Esophagus squamous epithelium (tissue), 5 donors: Measurements from ENCODE around the gene IGFBP5. TPM values are rescaled to one million over a fixed set of nuclear protein-coding genes. Genes with fewer than 3 reads are reported as not detected.
A peak's percentile ranks its signal among the peaks of the same experiment; 100 is the strongest.

ENCODE experiments used
- DNase-seq: peaks from one replicate; lab custom pipeline; 2025; lab: John Stamatoyannopoulos, UW
- H3K27ac ChIP-seq, 4 donors: fragments of 200-600 bp; sonication (generic); one replicate each; pipeline ENCODE4 v1.5.1; 2016 to 2019; ENCODE audit warnings: mild to moderate bottlenecking in 1 of 4
- H3K27me3 ChIP-seq, 4 donors: fragments of 200-600 bp; sonication (generic); 1 replicate in 3 of 4; 2 replicates in 1 of 4; pipeline versions ENCODE4 v1.5.1 to v1.6.0; 2017 to 2021; ENCODE audit warnings: antibody characterized with exemption in 1 of 4
- H3K36me3 ChIP-seq, 3 donors: fragments of 200-600 bp; sonication (generic); one replicate each; pipeline ENCODE4 v1.5.1; 2016 to 2019
- H3K4me1 ChIP-seq, 3 donors: fragments of 200-600 bp; sonication (generic); one replicate each; pipeline ENCODE4 v1.5.1; 2017 to 2019
- H3K4me3 ChIP-seq, 4 donors: fragments of 200-600 bp; sonication (generic); 1 replicate in 3 of 4; 2 replicates in 1 of 4; pipeline ENCODE4 v1.5.1; 2016 to 2019; ENCODE audit warnings: mild to moderate bottlenecking in 2 of 4, moderate library complexity in 1 of 4
- H3K9me3 ChIP-seq, 3 donors: fragments of 200-600 bp; sonication (generic); one replicate each; pipeline ENCODE4 v1.5.1; 2016 to 2019
- POLR2A ChIP-seq, 4 donors: fragments of 450-650 bp; IDR thresholded peaks; one replicate each; pipeline ENCODE4 v1.6.1; 2017; ENCODE audit warnings: antibody characterized with exemption in 4 of 4, mild to moderate bottlenecking in 4 of 4, moderate library complexity in 3 of 4
- WGBS, 2 donors: methylation state at CpG; one replicate each; pipeline ENCODE4 v1.1.5; 2018; 5-methylcytosine and 5-hydroxymethylcytosine counted together
- intact Hi-C: fragments of 100-400 bp; cut with DNase I; formaldehyde crosslinking; loops from one replicate; pipeline ENCODE4 v1.15.0; 2022
- total RNA-seq, 4 donors: library from RNA; depleted of rRNA; stranded (reverse); fragments of >200 nt; gene quantifications; one replicate each; pipeline ENCODE4 v1.1.0, GENCODE V29; 2016
- TF ChIP-seq, protein P1 (sequence below), 6 experiments: fragments of 450-650 bp in 4 of 6; fragments of 200-600 bp in 2 of 6; sonication (generic) in 2 of 6; IDR thresholded peaks; one replicate each; pipeline ENCODE4 v1.5.1; 2016 to 2019; ENCODE audit warnings: antibody characterized with exemption in 6 of 6, mild to moderate bottlenecking in 4 of 6, moderate library complexity in 4 of 6
- donor health status: DM: yes; HTN: yes; CAD: no.

Gene IGFBP5
- total RNA-seq, 4 donors from 2014 or later: 26.9 to 899 (median 95.4) TPM

- H3K27ac ChIP-seq: no peak overlapping the region
These were observed 34.9 kb downstream of the IGFBP5 start for GRCh38 chr2:216660496-216660895.

DNA sequence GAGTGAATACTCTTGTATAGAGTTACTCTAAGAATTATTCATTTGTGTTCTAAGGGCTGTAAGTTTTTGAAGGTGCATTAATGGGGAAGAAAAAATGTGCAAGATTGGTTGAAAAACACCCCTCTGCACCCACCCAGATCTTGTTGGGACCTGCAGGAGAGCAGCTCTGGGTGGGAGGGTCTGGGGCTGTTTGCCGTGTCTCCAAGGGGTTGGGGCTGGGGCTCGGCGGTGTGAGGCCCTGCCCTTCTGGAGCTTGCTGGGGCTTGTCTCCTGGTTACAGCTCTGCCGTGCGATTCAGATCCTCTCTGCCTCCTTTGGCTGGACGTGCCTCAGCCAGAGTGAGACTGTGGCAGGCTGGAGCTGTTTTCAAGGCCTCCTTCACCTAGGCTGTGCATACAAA, 36.1 kb downstream of the IGFBP5 start:
- H3K36me3 ChIP-seq: peaks cover 0 to 42% (median 0%) of the 10 kb centered on the region in 3 donors
- 22 to 54% methylated on average over 4 to 5 of the region's 6 CpGs for WGBS, 2 donors
- intact Hi-C loops: no loop called here
- no peaks in the 10 kb centered on the region for H3K27me3 ChIP-seq
- peak overlapping the region; percentile 35 to 79 (median 61) for H3K27ac ChIP-seq
- no peaks in the 10 kb centered on the region for H3K9me3 ChIP-seq
- no peak overlapping the region for H3K4me3 ChIP-seq
- TF ChIP-seq POLR2A (IDR thresholded peaks at IDR 0.05): no peak
- TF ChIP-seq, protein P1, sequence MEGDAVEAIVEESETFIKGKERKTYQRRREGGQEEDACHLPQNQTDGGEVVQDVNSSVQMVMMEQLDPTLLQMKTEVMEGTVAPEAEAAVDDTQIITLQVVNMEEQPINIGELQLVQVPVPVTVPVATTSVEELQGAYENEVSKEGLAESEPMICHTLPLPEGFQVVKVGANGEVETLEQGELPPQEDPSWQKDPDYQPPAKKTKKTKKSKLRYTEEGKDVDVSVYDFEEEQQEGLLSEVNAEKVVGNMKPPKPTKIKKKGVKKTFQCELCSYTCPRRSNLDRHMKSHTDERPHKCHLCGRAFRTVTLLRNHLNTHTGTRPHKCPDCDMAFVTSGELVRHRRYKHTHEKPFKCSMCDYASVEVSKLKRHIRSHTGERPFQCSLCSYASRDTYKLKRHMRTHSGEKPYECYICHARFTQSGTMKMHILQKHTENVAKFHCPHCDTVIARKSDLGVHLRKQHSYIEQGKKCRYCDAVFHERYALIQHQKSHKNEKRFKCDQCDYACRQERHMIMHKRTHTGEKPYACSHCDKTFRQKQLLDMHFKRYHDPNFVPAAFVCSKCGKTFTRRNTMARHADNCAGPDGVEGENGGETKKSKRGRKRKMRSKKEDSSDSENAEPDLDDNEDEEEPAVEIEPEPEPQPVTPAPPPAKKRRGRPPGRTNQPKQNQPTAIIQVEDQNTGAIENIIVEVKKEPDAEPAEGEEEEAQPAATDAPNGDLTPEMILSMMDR (IDR thresholded peaks at IDR 0.05): no peak
- H3K4me1 ChIP-seq: peaks cover 6 to 46% (median 10%) of the 10 kb centered on the region in 3 donors
- no peak for DNase-seq

More at GRCh38 chr2:216660496-216660895, 34.9 kb downstream of the IGFBP5 start:
- 80 to 90% methylated on average over 1 to 2 of the region's 10 CpGs for WGBS, 2 donors
- Histone ChIP-seq H3K4me3 (no peak overlapping the region), H3K36me3 (peaks cover 0 to 46% (median 0%) of the 10 kb centered on the region in 3 donors), H3K9me3 (no peaks in the 10 kb centered on the region), H3K27me3 (no peaks in the 10 kb centered on the region), H3K4me1 (peaks cover 12 to 51% (median 15%) of the 10 kb centered on the region in 3 donors)
- no peak for TF ChIP-seq POLR2A (IDR thresholded peaks at IDR 0.05)
- TF ChIP-seq, protein P1 (IDR thresholded peaks at IDR 0.05): no peak
- intact Hi-C loops: no loop called here
- no peak for DNase-seq

DNA sequence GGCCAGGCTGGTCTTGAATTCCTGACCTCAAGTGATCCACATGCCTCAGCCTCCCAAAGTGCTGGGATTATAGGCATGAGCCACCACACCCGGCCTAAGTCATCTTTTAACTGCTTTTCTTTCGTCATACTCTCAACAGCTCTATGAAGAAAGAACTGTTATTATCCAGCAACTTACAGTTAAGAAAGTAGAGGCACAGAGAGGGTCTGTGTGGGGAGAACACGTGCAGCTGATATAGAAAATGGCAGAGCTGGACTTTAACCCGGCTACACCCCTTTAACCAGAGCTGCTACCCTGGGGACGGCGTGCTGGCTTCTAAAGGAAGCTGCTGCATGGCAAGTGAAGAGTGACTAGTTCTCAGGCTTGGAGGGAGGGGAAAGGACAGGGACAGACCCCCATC, 36.6 kb downstream of the IGFBP5 start:
- DNase-seq: no peak
- peak overlapping the region; percentile 35 to 79 (median 61) for H3K27ac ChIP-seq
- H3K9me3 ChIP-seq: no peaks in the 10 kb centered on the region
- intact Hi-C loops: no loop called here
- no peak overlapping the region for H3K4me3 ChIP-seq
- peaks cover 6 to 48% (median 10%) of the 10 kb centered on the region in 3 donors for H3K4me1 ChIP-seq
- peaks cover 0 to 37% (median 0%) of the 10 kb centered on the region in 3 donors for H3K36me3 ChIP-seq
- no peak for TF ChIP-seq POLR2A (IDR thresholded peaks at IDR 0.05)
- TF ChIP-seq, protein P1 (IDR thresholded peaks at IDR 0.05): no peak
- WGBS, 2 donors: 28 to 56% methylated on average over 5 to 6 of the region's 6 CpGs
- no peaks in the 10 kb centered on the region for H3K27me3 ChIP-seq

DNA sequence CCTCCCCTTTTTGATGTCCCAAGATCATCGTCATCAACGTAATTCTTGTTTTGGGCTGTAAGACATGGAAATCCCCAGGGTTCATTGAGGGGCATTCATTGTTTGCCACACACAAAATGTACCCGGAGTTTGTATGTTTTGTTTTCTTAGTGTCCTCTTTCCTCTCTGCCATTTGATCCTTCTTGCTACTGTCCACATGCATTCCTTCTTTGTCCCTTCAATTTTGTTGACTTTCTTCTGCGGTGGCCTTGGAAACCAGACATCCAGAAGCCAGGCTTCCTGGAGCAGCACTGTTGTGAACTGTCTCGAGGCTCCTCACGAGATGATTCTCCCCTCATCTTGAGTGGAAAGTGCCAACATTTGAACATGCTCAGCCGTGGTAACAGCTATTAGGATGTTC, 37.4 kb downstream of the IGFBP5 start:
- H3K4me1 ChIP-seq: peaks cover 6 to 48% (median 10%) of the 10 kb centered on the region in 3 donors
- peaks cover 0 to 29% (median 0%) of the 10 kb centered on the region in 3 donors for H3K36me3 ChIP-seq
- no peak for DNase-seq
- H3K27ac ChIP-seq: peak overlapping the region in 2 of 4 donors; percentile 72 to 79
- no peaks in the 10 kb centered on the region for H3K27me3 ChIP-seq
- WGBS, 2 donors: 65 to 73% methylated on average over 7 of the region's 7 CpGs
- H3K4me3 ChIP-seq: no peak overlapping the region
- no peaks in the 10 kb centered on the region for H3K9me3 ChIP-seq
- intact Hi-C loops: no loop called here
- TF ChIP-seq POLR2A (IDR thresholded peaks at IDR 0.05): no peak
- TF ChIP-seq, protein P1 (IDR thresholded peaks at IDR 0.05): no peak

DNA sequence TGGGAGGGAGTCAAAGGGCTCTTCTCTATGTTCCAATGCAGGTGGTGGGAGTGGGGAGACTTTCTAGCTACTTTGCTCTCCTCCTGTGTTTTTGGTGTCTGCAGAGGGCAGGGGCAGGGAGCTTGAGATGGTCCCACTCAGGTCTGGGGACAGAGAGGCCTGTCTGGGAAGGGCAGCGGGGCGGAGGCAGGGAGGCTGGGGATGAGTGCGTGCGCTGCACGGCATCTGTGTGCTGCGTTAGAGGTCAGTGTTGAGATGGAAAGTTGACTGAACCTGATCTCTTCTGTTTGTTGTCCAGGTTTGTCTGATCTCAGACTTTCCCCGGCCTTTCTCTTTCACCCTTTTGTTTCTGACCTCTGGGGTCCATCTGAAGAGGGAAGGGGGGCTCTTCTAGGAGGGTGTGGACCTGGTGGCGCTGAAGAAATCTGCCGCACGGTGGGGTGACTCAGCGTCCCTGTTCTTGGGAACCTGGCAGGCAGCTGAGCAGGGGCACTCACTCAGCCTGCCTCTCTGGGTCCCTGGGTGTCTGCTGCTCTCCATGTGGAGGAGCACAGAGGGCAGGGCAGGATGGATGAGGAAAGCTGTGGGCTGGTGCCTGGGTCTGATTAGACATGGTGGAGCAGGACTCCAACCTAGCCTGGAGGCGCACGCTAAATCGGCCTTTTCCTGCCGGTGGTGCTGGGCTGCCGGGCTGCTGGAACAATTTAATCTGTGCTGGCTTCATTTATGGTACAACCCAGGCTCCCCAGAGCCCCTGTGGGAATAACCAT, 38.1 kb downstream of the IGFBP5 start:
- Histone ChIP-seq H3K9me3 (no peaks in the 10 kb centered on the region), H3K27ac (peak overlapping the region in 1 of 4 donors; percentile 31), H3K4me3 (no peak overlapping the region), H3K27me3 (no peaks in the 10 kb centered on the region), H3K36me3 (peaks cover 0 to 22% (median 0%) of the 10 kb centered on the region in 3 donors), H3K4me1 (peaks cover 10 to 53% (median 10%) of the 10 kb centered on the region in 3 donors)
- WGBS, 2 donors: 72 to 78% methylated on average over 11 to 15 of the region's 16 CpGs
- no peak for DNase-seq
- intact Hi-C loops: no loop called here
- TF ChIP-seq, protein P1 (IDR thresholded peaks at IDR 0.05): no peak
- TF ChIP-seq POLR2A (IDR thresholded peaks at IDR 0.05): no peak
